Medulla oblongata (tissue), 1 donor: ENCODE results near the gene THEMIS.
A peak's percentile ranks its signal among the peaks of the same experiment; 100 is the strongest.

Experiments used
- DNase-seq: peaks from one replicate; pipeline ENCODE4 v3.0.0-alpha.2; 2015; ENCODE audit errors: extremely low spot score

THEMIS gene

DNA sequence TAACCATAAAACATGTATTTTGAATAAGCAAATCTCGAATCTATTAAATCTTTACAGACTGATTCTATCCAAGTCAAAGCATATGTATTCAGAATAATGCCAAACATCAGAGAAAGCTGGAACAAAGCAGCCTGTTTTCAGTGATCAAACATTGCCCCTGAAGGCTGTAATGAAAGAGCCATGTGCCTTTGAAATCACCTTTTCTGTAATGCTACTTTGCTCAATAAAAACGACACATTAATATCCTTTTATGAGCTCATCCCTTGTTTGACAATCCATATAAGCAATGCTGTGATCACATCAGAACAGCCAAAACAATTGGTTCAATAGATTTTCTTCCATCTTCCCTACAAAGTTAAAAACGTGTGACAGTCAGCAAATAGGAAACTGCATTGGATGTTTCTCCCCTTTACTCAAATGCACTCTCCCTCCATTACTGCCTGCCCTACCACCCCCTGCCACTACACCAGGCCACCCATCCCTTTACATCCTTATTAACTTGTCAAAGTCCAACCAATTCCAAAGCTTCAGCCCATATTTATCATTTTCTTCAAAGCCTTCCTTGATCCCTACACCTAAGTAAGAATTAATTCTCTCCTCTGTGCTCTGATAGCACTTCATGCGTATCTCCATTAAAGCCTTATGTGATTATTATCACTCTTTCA, 42.0 kb downstream of the THEMIS start:
- no peak for DNase-seq

DNA sequence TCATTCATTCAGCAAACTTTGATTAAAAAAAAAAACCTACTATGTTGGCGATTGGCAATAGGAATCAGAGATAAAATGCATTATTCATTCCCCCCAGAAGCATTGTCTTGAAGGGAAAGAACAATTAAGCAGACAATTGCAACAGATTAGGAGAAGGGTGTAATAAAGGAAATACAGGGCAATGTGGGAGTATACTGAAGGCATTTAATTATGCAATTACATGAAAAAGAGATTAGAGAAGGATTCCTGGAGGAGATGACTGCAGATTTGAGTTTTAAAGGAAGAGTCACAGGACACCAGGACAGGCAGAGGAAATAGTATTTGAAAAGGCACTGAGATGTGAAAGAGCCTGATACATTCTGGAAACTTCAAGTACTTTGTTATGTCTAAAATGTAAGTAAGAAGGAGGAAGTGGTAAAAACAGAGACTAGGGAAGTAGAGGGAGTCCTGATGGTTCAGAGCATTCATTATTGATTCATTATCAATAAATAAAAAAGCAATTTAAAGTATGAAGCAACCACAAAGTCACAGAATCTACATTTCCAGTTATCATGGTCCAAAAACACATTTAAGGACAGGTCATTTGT, 43.7 kb downstream of the THEMIS start:
- DNase-seq, result no peak

DNA sequence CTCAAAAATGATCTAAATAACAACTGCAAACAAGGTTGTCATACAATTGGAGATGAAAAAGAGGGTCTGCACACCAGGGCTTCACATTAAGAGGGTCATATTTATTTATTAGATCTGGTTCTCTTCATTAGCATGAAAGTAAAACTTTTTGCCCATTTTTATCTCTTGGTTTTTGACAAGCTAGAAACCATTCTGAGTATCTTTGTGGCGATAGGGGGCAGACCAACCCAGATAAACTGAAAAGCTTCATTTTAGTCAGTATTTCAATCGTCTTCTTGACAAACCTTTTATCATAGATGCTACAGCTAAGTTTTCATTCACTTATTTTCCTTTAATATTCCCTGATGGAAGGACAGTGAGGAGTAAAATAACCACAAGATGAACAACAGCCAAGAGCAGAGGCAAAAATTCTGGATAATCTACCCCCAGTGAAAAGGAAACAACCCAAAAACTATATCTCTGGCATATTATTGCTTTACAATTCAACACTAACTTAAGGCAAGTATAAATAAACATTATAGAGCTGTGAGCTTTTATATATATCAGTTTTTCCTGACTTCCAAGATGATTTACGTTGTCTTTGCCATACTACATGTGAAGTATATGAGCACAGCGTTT, 45.2 kb downstream of the THEMIS start:
- peak; percentile 80 for DNase-seq

DNA sequence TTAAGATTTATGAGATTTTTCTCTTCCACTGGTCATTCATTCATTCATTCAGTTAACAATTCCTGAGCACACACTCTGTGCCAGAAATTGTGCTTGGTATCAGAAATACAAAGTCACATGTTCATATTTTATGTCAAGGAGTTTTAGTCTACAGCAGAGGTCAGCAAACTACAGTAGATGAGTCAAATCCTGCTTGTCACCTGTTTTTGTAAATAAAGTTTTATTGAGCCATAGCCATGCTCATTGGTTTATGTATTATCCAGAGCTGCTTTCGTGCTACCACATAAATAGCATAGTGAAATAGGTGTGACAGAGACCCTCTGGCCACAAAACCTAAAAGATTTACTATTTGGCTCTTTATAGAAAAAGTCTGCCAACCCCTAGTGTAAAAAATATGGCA, 46.8 kb downstream of the THEMIS start:
- no peak for DNase-seq

DNA sequence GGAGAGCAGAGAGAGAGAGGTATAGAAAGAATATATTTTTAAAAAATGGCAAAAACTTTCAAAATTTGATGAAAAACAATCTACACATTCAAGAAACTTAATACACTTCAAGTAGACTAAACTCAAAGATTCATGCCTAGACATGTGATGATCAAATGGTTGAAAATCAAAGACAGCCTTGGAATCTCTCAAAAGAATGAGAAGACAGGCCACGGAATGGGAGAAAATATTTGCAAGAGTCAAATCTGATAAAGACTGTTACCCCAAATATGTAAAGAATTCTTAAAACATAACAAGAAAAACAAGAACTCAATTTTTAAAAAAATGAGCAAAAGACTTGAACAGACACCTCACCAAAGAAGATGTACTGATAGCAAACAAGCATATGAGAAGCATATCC, 49.7 kb downstream of the THEMIS start:
- DNase-seq, result no peak

DNA sequence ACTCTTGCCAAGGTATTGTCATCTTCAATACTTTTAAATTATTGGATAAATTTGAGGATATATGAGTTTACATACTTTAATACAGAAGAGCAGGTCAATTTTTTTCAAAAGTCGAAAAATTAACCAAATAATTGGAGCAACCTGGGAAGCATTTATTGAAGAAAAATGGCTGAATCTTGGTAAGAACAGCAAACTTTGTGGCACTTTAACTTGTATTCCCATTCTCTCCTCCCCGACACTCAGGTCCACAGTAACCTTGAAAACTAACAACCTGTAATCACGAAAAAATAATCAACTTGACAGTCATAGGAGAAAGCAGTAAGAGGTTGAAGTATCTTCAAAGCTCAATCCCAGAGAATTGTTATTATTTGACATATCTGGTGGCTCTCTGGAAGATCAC, 55.6 kb downstream of the THEMIS start:
- DNase-seq, result no peak

DNA sequence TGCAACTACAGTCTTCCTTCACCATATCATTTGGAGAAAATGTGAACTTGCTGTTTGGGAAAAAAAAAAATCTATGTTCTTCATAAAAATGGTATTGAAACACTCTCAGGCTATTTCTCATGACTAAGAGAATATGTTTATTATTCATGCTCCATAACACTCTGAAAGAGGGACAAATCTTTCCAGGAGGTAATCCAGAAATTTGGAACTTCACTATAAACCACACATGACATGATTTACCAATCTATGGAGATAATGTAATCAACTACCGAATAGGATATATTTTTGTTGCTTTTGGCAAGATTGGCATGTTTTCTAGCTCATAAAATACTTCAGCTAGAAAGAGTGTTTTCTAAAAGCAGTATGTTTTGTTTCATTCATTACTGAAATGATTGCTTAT, 56.3 kb downstream of the THEMIS start:
- no peak for DNase-seq

DNA sequence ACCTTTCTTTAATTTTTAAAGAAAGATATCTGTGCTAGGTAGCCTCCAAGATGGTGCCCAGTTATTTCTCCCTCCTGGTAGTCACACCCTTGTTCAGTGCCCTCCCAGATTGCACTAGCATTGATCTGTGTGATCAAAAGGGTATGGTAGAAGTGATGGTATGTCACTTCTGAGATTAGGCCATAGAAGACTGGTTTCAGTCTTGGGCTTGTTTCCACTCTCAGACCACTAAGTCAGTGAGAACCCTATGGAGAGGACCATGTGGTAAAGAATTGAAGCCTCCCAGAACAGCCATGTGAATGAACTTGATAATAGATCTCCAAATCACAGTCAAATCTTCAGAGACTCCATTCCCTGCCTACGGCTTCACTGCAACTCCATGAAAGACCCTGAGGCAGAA, 57.3 kb downstream of the THEMIS start:
- DNase-seq, result no peak

DNA sequence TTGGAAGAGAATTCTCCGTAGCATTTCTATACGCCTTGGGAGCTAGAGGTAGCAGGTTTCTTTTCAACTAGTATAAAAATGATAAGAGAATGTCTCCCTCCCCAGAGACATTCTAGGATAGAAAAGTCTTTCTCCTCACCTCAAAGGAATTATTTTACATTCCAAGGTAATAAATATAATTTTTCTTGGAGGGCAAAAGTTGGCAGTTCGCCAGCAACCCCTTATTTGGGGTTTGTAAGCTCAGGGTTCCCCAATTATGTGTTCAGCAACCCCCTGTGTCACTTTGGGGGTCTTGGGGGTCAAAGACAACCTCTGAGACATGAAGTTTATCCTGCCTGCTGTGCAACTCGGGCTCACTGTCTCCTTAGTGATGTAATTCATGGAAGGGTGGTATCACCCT, 58.3 kb downstream of the THEMIS start:
- DNase-seq, result no peak

DNA sequence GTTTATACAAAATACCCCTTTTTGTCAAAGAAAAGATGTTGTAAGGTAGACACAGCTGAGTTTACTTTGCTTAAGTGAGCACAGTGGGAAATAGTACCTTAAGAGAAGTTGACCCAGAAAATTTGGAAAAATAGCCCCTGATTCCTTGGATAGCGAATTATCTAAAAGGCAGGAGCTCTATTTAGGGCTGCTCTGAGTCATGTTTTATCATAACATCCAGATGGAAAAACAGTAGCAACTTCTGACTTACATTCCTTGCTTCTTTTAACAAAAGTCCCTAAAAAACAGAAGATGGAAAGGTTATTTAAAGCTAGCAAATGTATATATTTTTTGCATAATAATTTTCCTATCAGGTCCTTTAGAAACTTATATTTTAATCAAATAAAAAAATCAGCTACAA, 59.0 kb downstream of the THEMIS start:
- DNase-seq, result no peak

DNA sequence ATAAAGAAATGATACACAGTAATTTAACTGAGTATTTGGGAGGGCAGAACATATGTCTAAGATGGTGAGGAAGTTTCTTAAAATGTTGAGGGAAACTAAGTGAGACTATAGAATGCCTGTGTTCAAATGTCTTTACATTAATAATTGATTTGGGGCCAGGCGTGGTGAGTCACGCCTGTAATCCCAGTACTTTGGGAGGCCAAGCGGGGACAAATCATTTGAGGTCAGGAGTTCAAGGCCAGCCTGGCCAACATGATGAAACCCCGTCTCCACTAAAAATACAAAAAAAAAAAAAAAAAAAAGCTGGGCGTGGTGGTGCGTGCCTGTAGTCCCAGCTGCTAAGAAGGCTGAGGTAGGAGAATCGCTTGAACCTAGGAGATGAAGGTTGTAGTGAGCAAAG, 66.7 kb downstream of the THEMIS start:
- no peak for DNase-seq

DNA sequence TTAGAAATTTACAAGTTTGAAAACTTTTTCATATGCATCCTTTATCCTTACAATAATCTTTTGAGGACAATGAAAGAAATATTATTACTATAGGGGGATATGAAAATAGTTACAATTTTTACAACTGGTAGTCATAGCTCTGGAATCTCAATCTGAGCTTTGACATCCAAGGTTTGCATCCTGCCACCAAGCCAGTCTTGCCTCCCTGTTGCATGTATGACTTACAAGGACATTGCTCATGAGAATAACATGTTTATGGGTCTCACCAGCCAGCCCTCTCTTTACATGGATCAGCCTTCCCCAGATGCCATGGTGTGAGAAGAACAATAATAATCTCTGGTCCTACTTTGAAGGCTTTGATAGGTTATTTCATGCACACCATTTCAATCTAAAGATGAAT, 67.5 kb downstream of the THEMIS start:
- DNase-seq, result no peak

DNA sequence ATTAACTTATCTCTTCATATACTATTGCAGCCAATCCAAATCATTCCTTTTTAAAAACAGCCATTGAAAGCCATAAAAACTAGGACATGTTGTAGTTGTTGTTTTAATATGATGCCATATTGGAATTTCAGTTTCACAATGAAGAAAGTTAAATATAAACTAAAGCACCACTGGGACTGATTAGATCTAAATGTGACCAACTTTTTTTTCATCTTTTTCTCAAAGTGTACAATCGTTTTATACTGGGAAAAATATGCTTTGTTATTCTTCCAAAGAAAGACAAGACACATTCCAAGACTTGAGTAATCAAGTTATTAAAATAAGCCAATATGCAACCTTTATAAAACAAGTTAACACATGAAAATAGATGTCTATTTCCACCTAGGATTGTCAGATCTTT, 68.5 kb downstream of the THEMIS start:
- no peak for DNase-seq

DNA sequence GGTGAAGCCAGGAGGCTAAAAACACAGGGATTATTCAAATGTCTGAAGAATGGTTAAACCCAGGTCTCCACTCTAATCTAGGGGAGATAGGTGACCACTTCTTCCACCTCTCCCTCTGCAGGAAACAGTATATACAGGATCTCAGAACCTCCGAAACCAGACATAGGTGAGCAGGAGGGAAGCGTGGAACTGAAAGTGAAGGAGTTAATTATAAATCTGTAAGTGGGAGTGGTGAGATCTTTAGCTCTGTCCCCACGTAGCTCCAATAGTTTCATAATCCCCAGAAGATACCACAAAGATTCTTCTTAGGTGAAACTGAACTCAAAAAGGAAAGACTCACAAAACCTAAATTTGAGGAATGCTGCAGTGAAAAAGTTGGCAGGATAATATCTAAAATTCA, 76.8 kb downstream of the THEMIS start:
- no peak for DNase-seq

DNA sequence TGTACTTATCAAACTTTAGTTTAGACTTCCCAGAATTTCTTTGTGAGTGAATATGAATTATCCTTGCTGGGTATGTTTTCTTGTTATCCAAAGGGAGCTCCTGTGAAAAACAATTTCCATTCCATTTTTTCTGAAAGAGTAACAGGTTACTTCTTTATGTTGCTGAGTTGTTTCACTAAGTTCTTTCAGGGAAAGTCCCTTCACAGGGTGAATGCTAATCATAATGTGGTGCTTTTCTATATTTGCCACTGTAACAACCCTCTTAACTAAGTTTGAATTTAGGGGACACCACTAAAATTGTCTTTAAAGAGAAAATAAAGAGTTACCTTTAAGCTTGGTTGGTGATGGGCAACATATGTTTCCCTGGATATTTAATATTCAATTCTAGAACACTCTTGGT, 79.4 kb downstream of the THEMIS start:
- DNase-seq, result no peak

DNA sequence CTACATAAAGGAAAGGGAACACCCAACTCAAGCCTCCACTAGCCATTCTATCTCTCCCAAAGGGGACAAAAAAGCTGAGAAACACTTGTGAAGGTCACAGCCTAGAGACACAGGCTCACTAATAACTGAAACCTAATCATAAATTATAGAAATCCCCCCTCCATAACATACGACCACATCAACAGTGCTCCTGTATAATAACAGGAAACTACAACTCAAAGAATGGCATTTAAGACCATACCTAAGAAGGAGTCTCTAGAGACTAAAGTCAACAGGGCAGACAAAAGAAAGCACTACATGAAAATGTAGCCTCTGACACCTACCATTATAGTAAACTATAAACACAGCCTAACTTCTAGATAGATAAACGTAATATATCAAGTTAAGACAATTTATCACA, 82.7 kb downstream of the THEMIS start:
- no peak for DNase-seq

DNA sequence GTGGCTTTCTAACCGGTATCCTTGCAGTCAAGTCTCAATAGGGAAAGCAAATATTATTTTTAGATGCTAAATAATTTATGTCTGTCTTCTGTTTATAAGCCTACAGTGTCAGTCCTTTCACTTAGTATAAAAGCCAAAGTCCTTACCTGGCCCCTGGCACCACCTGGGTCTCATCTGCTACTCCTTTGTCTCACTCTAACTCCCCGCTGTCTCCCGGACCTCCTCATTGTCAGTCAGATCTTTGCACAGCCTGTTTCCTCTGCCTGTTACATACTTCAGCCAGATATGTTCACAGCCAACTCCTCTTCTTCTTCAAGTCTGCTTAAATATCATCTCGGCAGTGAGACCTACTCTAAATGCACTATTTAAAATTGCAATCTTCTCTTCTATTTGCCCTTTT, 84.2 kb downstream of the THEMIS start:
- no peak for DNase-seq

DNA sequence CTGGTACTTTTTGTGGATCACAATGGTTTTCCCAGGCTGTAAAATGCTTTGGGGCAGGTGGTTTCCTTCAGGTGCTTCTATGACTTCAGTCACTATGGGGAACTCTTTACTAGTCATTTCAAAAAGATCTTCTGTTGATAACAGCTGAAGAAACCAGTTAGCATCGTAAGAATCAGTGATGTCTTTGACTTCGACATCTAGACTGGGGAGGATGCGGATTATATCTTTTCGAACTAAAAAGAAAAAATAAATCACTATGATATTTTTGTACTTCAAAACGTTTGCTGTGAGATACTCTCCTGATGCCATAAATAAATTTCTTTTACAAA, 87.2 kb downstream of the THEMIS start:
- DNase-seq, result no peak

DNA sequence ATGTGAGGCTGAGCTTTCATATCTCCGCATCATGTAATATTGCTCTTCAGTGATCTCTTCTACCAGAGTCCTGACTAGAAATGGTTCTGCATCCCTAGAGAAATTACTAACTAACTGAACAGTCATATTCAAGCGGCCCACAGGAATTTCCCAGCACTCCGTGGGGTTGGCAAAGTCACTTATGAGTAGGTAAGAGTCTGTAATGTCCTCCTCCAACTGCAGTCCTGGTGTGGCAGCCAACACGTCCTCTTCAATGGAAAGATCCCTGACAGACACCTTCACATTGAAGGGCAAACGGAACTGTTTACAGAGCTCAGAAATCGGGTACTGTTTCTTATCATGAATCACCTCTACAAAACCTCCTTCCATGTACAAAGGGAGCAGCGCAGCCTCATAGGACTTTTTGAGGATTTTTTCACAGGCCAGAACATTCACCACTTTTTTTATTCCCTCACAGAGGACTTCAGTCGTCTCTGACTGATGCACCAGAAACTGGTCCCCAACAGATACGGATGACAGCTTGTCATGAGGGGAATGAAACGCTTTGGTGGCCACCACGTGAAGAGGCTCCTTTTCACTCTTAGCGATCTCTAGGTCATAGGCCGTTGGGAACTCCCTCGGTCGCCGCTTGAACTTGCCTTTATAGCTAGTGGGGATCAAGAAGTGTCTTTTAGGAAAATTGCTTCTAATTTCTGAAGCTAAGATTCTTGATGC, 87.7 kb downstream of the THEMIS start:
- no peak for DNase-seq

DNA sequence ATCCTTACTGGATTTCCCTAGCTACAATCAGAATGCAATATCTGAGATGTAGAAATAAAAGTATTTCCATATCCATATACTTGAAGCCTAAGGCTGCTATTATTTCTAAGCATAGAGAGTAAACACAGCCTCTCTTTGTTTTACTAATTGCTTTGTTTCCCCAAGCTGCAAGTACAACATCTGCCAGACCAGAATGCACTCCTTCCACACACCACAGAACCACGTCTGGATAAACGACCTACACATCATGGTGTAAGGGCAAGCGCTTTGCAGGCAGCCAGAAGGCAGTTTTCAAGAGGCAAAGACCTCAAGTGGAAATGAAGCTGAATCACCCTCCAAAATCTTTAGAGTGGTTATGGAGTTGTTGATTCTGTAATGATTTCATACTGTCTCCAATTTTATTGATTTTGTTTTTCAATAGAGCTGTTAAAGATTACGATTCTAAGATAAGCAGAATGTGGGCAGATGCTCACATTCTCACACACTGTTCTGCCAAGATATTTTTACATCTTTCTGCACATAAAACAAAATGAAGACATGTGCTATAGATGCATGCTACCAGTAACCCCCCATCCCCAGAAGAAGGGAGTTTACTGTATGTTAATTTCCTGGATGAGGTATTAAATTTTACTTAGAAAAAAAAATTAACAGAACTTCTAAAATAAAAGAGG, 88.8 kb downstream of the THEMIS start:
- DNase-seq, result peak; percentile 6

DNA sequence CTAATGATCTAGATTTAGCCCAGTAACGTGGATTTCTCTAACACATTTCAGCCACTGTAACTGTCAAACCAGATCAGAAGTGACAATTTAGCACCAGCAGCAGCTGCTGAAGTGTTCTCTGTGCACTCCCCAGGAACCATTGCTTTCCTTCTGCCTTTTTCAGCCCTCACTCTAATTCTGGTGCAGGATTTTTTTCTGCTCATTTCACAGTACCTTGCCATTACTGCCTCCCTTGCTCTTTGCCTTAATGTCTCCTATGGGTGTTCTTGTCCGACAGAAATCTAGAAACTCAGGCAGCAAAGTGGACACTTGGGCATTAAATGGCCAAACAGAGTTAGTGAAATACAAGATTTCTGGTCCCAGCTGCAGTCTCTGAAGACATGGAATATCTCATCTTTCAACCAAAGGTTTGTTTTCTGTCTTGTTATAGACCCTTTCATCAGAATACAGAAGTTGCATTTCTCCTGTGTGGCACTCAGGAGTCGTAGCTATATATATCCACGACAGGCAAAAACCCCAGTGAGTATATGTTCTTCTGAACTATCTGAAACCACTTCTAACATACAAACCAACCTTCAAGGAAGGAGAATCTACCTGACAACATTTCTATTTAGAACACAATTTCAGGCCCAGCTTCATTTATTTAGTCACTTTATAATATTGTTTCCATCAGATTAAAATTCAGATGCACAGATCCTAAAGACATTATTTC, 92.9 kb downstream of the THEMIS start:
- DNase-seq, result no peak

DNA sequence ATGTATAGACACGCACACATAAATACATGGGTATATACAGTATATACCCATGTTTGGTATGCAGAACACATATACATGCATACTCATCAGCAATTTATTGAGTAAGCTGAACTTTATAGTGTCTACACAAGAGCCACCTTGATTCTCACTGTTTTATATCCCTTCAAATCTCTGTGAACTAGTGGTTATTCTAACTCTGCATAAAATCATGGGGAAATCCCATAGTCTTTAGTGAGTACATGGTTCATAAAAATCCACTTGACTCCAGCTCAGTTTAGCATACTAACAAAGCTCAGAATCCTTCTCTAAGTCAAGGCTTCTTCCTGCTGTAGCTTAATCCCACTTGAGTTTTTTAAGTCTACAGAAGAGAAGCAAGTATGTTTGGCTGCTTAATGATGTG, 104.1 kb downstream of the THEMIS start:
- no peak for DNase-seq
